Liver (tissue), 3 donors: ENCODE measurements around the gene CAMK1D.

ENCODE experiments used
- RAD21 ChIP-seq, 2 donors: IDR thresholded peaks; 2 replicates each; pipeline ENCODE4 v1.6.1; 2016; ENCODE audit warnings: antibody characterized with exemption in 2 of 2, mild to moderate bottlenecking in 2 of 2
- TAF1 ChIP-seq: conservative IDR thresholded peaks from 2 replicates; pipeline ENCODE4 v1.6.1; 2016; ENCODE audit warnings: antibody characterized with exemption, mild to moderate bottlenecking
- TF ChIP-seq, protein P1 (sequence below): IDR thresholded peaks from 2 replicates; pipeline ENCODE4 v1.6.1; 2016; ENCODE audit warnings: antibody characterized with exemption
- TF ChIP-seq, protein P2 (sequence below): fragments of 150-350 bp; IDR thresholded peaks from 2 replicates; pipeline ENCODE4 v1.5.1; 2017; ENCODE audit warnings: improper control_type of control experiment, low read depth, low read length; ENCODE audit not compliant: missing input control
- donor health status: healthy.
- donor health status: healthy.

DNA sequence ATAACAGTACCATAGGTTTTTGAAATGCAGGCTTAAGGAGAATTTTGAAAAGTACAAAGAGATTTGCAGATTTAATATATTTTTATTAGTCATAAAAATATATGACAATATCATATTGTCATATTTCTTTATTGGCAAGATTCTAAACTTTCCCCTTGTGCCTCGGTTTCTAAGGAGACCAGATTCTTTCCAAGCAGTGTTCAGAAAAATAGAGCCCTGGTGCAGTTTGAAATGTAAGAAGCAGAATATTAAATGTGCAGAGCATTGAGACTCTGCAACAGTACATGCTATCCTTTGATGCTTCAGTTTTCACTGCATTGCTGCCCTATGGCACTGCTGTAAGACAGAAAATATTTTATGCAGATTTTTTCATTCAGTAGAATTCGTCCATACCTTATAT is 408.9 kb downstream of the CAMK1D start:
- TF ChIP-seq, protein P1, sequence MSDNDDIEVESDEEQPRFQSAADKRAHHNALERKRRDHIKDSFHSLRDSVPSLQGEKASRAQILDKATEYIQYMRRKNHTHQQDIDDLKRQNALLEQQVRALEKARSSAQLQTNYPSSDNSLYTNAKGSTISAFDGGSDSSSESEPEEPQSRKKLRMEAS = no peak
- TF ChIP-seq, protein P2, sequence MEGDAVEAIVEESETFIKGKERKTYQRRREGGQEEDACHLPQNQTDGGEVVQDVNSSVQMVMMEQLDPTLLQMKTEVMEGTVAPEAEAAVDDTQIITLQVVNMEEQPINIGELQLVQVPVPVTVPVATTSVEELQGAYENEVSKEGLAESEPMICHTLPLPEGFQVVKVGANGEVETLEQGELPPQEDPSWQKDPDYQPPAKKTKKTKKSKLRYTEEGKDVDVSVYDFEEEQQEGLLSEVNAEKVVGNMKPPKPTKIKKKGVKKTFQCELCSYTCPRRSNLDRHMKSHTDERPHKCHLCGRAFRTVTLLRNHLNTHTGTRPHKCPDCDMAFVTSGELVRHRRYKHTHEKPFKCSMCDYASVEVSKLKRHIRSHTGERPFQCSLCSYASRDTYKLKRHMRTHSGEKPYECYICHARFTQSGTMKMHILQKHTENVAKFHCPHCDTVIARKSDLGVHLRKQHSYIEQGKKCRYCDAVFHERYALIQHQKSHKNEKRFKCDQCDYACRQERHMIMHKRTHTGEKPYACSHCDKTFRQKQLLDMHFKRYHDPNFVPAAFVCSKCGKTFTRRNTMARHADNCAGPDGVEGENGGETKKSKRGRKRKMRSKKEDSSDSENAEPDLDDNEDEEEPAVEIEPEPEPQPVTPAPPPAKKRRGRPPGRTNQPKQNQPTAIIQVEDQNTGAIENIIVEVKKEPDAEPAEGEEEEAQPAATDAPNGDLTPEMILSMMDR = no peak
- TF ChIP-seq TAF1 (no peak), RAD21 (IDR thresholded peaks at IDR 0.05) (no peak)
